IPS-18c (cell line): Measurements from ENCODE around the gene MATR3.
A peak's percentile ranks its signal among the peaks of the same experiment; 100 is the strongest.
"Not testable (repeated sequence)": the region's sequence is repeated elsewhere in the genome, so short reads cannot be mapped to it uniquely, and the experiment has no call there.

Experiments used
- H3K4me3 ChIP-seq: 2 replicates; pipeline ENCODE4 v1.7.0; 2013; ENCODE audit warnings: low read depth, mild to moderate bottlenecking, low read length, moderate library complexity; ENCODE audit not compliant: insufficient read depth
- H3K9me3 ChIP-seq: one replicate; pipeline ENCODE4 v1.6.1; 2013; ENCODE audit warnings: mild to moderate bottlenecking, low read length, moderate library complexity; ENCODE audit not compliant: control insufficient read depth, insufficient read depth

MATR3 gene

DNA sequence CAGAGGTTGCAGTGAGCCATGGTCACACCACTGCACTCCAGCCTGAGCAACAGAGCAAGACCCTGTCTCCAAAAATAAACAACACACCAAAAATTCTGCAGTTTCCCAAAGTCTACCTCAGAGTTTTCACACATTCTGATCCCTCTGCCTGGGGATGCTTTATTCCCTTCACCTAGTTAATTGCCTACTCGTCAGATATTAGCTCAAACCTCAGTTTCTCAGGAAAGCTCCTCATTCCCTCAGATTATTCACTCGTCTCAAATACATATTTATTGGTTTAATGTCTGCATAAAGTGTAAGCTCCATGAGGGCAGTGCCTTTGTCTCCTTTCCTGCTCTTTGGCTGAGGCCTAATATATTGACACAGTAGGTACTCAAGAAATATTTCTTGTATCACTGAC is 2.5 kb upstream of the MATR3 start:
- H3K4me3 ChIP-seq: no peak overlapping the region
- H3K9me3 ChIP-seq: peaks cover 3% of the 10 kb centered on the region

DNA sequence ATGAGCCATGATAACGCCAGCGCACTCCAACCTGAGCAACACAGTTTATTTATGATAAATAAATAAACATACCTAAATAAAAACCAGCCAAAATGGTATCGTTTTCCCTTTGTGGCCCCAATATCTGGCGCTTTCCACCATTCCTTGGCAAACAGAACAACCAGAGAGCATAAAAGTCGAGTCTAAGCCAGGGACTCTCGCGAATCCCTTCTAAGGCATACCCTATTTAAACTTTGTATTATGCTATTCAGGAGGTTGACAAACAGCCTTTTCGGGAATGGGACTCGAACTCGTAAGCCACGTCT is 386 bp upstream of the MATR3 start:
- Histone ChIP-seq H3K9me3 (peaks cover 3% of the 10 kb centered on the region), H3K4me3 (peak overlapping the region; percentile 45)

DNA sequence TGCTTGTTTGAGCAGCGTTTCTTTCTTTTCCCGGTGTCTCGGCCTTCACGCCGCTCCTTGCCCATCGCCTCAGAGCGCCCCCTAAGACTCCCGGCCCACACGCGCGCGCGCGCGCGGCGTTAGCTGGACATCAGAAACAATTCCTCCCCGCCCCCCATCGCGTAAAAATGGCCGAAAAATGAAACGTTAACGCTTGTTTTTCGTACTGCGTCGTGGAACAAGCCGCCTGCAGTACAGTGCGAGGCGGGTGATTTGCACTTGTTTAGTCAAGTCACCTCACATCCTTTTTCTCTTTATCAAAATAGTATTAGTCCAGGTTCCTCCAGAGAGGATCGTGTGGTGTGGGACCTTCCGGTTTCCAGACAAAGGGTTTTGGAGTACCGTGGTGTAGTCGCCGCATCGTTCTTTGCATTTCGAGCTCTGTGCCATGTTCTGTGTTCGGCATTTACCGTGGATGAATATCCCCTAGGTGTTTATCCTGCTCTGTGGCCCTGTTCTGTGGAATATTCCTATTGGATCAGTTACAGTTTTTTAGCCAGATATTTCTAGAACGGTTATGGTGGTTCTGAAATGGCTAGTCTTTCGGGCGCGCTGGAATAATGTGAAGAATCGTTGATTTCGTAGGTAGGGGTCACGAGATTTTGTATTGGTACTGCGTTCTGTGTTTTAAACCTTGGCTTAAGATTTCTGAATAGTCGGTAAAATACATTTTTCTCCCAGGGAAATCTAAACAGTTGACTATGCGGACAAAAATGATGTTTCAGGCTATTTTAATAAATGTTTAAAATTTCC is 1.0 kb downstream of the MATR3 start:
- Histone ChIP-seq H3K4me3 (peak overlapping the region; percentile 95), H3K9me3 (peaks cover 3% of the 10 kb centered on the region)

DNA sequence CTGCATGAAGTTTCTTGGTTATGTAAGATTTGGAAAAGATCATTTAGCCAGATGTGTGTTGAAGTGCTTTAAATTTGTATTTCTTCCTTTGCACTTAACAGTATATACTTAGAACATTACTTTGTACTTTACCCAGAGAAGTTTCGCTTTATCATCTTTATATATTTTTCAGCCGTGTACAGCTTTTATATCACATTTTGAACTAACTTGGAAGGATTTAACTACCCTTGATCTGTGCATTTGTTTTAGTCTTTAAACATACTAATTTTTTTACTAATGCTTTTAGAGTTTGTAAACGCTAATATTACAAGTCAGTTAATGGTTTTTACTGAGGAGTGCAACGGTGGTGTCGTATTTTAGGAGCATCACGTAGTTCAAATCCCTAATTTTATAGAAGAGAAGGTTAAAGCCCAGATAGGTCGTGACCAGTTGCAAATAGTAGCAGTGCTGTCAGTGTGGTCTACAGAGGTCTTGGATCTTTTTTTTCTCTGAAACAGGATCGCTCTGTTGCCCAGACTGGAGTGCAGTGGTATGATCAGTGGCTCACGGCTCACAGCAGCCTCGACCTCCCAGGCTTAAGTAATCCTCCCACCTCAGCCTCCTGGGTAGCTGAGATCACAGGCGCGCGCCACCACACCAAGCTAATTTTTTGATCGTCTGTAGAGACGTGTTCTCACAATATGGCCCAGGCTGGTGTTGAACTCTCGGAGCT is 2.0 kb downstream of the MATR3 start:
- H3K4me3 ChIP-seq: peak overlapping the region; percentile 95
- H3K9me3 ChIP-seq: peaks cover 3% of the 10 kb centered on the region

DNA sequence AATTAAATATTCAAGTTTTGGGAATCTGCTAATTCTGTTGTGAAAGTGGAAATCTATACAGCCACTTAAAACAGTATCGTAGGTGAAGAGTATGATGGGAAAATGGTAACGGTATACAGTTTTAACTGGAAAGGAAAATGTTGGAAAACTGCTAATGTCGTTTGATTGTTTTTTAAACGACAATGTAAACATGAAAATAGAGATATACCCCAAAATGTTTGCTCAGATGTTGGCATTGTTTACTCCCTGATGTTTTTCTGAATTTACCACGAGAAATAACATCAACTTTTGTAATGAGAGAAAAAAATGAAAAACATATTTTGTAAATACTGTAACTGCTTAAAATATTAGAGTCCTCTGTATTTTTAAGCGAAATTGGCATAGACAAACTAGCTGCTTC is 2.7 kb downstream of the MATR3 start:
- peaks cover 3% of the 10 kb centered on the region for H3K9me3 ChIP-seq
- H3K4me3 ChIP-seq: no peak overlapping the region

DNA sequence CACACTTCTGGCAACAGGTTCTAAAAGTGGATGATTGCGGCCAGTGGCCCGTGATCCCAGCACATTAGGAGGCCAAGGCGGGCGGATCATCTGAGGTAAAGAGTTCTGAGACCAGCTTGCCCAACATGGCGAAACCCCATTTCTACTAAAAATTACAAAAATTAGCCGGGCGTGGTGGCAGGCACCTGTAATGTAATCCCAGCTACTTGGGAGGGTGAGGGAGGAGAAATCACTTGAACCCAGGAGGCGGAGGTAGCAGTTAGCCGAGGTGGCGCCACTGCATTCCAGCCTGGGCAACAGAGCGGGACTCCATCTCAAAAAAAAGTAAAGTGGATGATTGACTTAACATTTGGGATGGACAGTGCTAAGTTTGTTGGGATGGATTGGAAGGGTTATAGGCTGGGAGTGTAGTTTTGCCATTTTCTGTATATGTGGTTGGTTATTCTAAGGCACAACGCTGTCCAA is 3.4 kb downstream of the MATR3 start:
- H3K4me3 ChIP-seq: no peak overlapping the region; the same call in 1 of the 2 replicates

DNA sequence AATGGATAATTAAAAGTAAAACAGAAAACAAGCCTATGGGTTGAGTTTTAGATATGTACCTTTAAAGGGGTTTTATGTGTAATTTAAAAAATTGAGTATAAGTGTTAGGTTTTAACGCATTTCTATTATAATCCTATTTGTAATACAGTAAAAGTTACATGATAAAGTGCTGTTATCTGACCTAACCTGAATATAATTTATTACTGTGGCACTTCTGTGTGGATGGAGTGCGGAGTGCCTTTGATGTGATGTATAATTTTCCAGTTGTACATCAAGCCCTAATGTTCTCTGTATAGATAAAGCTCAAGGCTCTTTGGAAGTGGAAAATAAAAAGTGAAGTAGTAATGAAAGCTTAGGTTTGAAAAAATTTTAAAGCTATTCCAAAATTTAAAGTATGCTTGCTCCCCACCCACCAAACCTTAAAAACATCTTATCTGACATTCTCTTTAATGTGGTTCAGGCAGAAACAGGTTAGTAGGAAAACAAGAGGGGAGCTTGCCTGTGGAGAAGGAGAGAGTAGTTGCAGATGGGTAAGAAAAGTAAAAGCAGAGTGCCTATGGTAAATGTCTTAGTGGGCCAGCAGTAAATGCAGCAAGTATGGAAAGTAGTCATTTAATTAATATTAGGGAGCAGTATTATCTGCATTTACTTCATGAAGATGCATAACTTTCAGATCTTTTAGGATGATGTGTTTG is 4.0 kb downstream of the MATR3 start:
- Histone ChIP-seq H3K4me3 (no peak overlapping the region), H3K9me3 (peaks cover 3% of the 10 kb centered on the region)

More for the DNA sequence above, 3.4 kb downstream of the MATR3 start:
- H3K9me3 ChIP-seq: peaks cover 3% of the 10 kb centered on the region

DNA sequence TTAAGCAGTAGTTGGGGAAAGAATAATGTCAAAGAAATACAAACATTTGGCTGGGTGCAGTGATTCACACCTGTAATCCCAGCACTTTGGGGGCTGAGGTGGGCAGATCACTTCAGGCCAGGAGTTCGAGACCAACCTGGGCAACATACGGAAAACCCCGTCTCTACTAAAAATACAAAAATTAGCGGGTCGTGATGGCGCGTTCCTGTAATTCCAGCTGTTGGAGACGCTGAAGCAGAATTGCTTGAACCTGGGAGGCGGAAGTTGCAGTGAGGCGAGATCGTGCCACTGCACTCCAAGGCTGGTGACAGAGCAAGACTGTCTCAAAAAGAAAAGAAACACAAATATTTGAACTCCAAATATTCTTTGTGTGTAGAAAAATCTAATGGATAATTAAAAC is 4.7 kb downstream of the MATR3 start:
- Histone ChIP-seq H3K4me3 (no peak overlapping the region), H3K9me3 (peaks cover 3% of the 10 kb centered on the region)

DNA sequence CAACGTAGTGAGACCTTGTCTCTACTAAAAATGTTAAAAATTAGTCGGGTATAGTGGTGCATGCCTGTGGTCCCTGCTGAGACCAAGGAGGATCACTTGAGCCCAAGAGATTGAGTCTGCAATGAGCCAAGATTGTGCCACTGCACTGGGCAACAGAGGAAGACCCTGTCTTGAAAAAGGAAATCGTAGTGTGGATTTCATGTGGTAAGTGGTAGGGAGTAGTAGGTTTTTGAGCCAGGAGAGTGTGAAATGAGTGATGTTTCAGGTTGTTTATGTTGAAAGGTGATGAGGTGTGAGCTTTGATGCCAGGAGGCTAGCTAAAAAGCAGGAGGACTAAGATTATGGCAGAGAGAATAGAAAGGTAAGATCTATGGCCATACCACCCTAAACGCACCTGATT is 5.9 kb downstream of the MATR3 start:
- H3K4me3 ChIP-seq: no peak overlapping the region
- no peaks in the 10 kb centered on the region for H3K9me3 ChIP-seq

DNA sequence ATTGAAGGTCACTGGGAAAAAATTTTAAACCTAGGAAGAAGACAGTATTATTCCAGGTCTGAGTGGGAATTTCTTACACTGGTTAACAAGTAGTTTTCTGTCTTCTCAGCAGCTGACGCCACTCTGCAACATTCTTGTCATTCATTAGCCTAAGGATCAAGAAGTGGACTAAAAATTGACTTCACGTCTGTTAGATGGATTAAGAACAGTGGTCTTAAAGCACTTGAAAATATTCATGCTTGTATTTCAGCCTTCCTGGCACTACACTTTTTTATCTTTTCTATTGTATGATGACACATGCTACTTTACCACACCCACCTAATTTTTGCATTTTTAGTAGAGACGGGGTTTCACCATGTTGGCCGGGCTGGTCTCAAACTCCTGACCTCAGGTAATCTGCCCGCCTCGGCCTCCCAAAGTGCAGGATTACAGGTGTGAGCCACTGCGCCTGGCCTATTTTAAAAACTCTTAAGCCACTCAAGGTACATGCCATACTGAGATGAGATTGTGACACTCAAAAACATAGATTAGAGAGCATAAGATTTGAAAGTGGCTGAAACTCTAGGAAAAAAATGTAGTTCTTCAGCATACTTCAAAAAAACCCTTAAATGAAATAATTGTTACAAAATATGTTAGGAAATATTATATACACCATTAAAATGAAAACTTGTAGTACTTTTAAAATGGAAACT is 8.4 kb downstream of the MATR3 start:
- Histone ChIP-seq H3K4me3 (no peak overlapping the region), H3K9me3 (no peaks in the 10 kb centered on the region)

DNA sequence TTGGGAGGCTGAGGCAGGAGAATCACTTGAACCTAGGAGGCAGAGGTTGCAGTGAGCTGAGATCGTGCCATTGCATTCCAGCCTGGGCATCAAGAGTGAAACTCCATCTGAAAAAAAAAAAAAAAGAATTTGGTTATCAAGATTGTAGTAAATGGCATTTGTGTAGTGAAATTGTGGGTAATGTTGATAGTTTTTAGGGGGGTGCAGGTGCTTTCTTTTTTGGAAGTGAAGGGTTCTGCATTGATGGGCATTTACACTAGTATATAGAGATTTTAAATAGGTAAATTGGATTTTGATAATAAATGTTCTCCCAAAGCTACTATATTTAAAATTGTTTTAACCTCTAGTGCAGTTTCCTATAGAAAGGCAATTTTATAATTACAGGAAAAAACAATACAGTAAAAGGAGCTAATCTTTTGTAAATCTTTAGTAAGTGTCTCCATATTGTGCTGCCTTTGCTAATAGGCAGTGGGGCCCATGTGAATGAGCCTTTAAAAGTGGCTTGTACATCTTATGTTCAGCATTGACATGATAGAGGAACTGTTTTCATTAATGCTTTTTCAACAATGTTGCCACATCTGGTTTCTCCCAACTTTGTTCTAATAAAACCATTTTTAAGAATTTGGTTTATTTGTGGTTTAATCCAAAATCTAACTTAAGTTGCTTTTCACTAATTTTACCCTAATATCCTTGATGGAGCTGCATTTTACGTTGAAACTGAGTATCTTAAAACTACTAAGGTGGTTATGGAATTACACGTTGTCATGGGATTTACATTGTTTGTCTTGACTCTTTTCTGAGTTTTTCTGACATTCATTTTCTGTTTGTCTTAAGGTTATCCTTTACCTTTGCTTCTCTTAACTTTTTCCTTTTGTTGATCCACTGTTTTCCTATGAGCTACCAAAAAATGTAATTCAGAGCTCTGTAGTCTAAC is 11.1 kb downstream of the MATR3 start:
- Histone ChIP-seq H3K9me3 (no peaks in the 10 kb centered on the region), H3K4me3 (no peak overlapping the region)

DNA sequence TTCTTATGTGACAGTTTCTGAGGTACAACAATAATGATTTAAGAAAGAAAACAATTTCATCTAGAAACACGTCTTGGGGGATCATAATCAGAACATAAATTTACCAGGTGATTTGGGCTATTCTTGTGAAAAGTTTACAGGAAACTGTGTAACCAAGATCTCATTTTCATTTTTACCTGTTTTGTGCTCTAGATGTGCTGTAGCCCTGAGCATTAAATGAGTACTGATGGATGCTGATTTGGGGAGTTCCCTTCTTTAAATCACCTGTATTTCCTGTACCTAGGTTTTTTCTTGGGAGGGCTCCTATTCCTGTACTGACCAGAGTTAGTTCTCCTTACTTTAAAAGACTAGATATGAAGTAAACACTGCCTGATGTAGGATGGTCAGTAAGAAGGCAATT is 12.7 kb downstream of the MATR3 start:
- no peaks in the 10 kb centered on the region for H3K9me3 ChIP-seq
- no peak overlapping the region for H3K4me3 ChIP-seq

DNA sequence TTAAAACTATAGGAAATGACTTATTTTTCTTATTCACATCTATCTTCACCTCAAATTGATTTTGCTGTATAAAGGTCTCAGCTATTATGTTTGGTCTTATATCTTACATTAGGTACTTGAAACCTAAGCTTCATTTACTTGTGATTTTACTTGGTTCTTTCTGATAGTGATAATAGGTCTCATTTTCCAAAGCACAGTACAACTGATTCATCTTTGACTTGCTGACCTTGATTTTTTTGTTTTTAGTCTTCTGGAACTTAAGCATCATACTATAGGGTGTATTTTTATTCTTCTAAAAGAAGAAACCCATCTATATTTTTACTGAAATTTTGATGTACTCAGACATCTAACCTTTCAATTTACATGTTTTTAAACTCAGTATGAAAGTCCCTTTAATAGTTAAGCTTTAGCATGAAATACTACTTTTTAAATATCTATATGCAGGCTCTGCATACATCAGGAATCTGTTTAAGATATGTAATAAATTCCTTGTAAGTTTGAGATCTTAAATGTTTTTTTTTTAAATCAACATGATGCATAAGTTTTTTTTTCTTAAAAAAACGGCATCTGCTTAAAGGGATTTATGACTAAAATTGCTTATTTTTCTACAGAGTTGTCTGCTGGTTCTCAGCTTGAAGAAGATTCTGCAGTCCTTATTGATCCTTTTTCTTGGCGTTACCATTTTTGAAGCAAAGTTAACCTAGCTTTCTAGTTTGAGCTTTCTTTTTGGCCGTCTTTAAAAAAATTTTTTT is 13.3 kb downstream of the MATR3 start:
- Histone ChIP-seq H3K4me3 (no peak overlapping the region), H3K9me3 (no peaks in the 10 kb centered on the region)

DNA sequence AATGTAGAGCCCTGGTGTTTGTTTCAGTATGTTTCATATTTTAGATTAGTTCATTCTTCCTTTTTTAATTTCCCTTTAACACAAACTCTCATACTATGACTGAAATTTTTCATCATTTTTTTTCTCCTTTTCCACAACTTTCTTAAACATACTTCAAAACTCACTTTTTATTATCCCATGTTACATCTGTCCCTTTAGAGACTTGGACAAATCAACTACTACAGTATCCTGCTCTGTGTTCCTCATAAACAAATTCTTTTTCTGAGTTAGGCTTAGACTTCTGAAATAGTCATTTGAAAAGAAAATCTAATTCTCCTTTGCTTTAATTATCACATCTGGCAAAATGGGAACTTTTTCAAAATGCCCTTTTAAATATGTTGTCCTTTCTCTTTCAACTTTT is 15.3 kb downstream of the MATR3 start:
- Histone ChIP-seq H3K4me3 (no peak overlapping the region), H3K9me3 (no peaks in the 10 kb centered on the region)

DNA sequence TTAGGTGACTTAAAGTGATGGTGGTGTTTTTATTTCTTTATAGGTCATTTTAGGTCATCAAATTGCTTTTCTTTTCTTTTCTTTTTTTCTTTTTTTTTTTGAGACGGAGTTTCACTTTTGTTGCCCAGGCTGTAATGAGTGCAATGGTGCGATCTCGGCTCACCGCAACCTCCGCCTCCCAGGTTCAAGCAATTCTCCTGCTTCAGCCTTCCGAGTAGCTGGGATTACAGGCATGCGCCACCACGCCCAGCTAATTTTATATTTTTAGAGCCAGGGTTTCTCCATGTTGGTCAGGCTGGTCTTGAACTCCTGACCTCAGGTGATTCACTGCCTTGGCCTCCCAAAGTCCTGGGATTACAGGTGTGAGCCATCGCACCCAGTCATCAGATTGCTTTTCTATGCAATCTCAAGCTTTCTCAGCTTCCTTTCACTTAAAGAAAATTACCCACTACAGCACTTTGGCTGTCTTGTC is 17.2 kb downstream of the MATR3 start:
- H3K4me3 ChIP-seq, H3K9me3 ChIP-seq: not testable (repeated sequence)

DNA sequence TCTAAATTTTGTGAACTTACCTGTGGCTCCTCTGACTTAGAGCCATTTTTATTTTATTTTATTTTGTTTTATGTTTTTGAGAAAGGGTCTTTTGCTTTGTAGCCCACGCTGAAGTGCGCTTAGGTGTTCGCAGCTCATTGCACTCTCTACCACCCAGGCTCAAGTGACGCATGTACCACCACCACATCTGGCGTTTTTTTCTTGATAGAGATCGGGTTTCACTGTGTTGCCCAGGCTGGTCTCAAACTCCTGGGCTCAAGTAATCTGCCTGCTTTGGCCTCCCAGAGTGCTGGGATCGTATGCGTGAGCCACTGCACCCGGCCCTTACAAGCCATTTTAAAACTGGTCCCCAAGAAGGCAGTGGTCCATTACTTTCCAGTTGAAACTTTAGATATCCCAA is 18.5 kb downstream of the MATR3 start:
- no peak overlapping the region; the same call in 1 of the 2 replicates for H3K4me3 ChIP-seq
- H3K9me3 ChIP-seq: no peaks in the 10 kb centered on the region
